BJ (cell line): Measurements from ENCODE around the gene DGKH. TPM values are rescaled to one million over a fixed set of nuclear protein-coding genes. Genes with fewer than 3 reads are reported as not detected.

ENCODE experiments used
- CTCF ChIA-PET: fragments of 350-600 bp; formaldehyde crosslinking; extraction: SDS; loops from one replicate; lab custom pipeline; 2021; ENCODE audit warnings: antibody characterized with exemption, inconsistent platforms; lab: Yijun Ruan, JAX
- POLR2A ChIA-PET: fragments of 300-600 bp; sonication (Branson Sonifier 250); formaldehyde crosslinking; extraction: SDS; loops from one replicate; lab custom pipeline; 2021; ENCODE audit warnings: antibody characterized with exemption; lab: Charles Lee
- DNase-seq: peaks from one replicate; pipeline ENCODE4 v3.0.0-alpha.2; 2011; ENCODE audit warnings: low read depth
- H3K27me3 ChIP-seq: 2 replicates; pipeline ENCODE4 v1.6.0; 2011; ENCODE audit warnings: low read length; ENCODE audit not compliant: control insufficient read depth, insufficient read depth
- H3K36me3 ChIP-seq: 2 replicates; pipeline ENCODE4 v1.5.1; 2011; ENCODE audit warnings: low read length; ENCODE audit not compliant: control insufficient read depth, insufficient read depth
- H3K4me3 ChIP-seq: 2 replicates; pipeline ENCODE4 v1.5.1; 2011; ENCODE audit warnings: low read depth, mild to moderate bottlenecking, control low read depth, low read length
- polyA plus RNA-seq: library from polyadenylated mRNA; depleted of rRNA; stranded (reverse); fragments of >200 nt; gene quantifications from 2 replicates; pipeline ENCODE4 v1.2.3, GENCODE V29; 2011
- TF ChIP-seq, protein P1 (sequence below): IDR thresholded peaks from 2 replicates; pipeline ENCODE4 v1.5.1; 2011; ENCODE audit warnings: low read depth, mild to moderate bottlenecking, control low read depth, inconsistent platforms, low read length, moderate library complexity; ENCODE audit not compliant: insufficient read depth

Gene DGKH
- polyA plus RNA-seq, 1 experiment: 4.2 TPM

DNA sequence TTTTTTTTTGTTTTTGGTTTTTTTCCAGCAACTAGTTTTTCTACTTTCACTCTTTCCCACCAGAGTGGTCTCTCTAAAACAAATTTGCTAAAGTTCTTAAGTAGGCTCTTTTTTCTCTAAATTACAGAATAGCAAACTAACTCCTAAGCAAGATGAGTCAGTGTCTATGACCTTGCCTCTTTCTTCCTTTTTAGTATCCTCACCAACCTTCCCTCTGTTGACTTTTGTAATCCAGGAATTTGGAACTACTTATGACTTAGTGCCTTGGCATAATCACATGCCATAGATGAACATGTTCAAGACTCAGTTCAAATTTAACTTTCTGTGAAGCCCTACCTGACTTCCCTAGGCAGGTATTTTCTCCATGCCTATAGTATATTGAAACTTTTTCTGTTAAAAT, 191.2 kb downstream of the DGKH start:
- H3K27me3 ChIP-seq: no peaks in the 10 kb centered on the region
- POLR2A ChIA-PET: no interaction called here
- CTCF ChIA-PET: no interaction called here
- no peak overlapping the region for H3K4me3 ChIP-seq
- no peaks in the 10 kb centered on the region for H3K36me3 ChIP-seq
- no peak for DNase-seq
- TF ChIP-seq, protein P1, sequence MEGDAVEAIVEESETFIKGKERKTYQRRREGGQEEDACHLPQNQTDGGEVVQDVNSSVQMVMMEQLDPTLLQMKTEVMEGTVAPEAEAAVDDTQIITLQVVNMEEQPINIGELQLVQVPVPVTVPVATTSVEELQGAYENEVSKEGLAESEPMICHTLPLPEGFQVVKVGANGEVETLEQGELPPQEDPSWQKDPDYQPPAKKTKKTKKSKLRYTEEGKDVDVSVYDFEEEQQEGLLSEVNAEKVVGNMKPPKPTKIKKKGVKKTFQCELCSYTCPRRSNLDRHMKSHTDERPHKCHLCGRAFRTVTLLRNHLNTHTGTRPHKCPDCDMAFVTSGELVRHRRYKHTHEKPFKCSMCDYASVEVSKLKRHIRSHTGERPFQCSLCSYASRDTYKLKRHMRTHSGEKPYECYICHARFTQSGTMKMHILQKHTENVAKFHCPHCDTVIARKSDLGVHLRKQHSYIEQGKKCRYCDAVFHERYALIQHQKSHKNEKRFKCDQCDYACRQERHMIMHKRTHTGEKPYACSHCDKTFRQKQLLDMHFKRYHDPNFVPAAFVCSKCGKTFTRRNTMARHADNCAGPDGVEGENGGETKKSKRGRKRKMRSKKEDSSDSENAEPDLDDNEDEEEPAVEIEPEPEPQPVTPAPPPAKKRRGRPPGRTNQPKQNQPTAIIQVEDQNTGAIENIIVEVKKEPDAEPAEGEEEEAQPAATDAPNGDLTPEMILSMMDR: no peak

DNA sequence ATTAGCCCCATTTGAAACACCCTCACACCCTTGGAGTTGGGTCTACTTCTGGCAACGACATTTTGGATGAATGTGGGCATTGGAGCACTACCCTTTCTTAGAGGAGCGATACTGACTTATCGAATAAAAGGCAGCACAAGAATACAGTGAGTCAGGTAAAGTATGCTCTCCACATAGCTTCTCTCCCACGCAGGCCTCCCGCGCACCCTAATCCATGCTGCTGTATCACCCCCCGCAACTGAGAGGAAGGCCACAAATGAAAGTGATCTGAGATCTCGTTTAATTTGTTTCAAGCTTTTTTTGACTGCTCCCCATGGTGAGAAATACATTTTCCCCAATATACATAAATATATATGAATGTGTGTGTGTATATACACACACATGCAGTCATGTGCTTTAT, 198.1 kb downstream of the DGKH start:
- ChIA-PET POLR2A (no interaction called here), CTCF (no interaction called here)
- no peak for DNase-seq
- Histone ChIP-seq H3K27me3 (no peaks in the 10 kb centered on the region), H3K4me3 (no peak overlapping the region), H3K36me3 (no peaks in the 10 kb centered on the region)
- TF ChIP-seq, protein P1: no peak

DNA sequence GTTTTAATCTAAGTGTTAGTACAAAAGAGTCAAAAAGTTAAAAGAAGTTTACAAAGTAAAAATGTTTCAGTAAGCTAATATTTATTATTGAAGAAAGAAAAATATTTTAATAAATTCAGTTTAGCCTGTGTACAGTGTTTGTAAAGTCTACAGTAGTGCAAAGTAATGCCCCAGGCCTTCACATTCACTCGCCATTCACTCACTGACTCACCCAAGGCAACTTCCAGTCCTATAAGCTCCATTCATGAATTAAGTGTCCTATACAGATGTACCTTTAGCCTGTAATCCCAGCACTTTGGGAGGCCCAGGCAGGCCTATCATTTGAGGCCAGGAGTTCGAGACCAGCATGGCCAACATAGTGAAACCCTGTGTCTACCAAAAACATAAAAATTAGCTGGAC, 199.4 kb downstream of the DGKH start:
- POLR2A ChIA-PET: no interaction called here
- Histone ChIP-seq H3K4me3 (no peak overlapping the region), H3K27me3 (no peaks in the 10 kb centered on the region), H3K36me3 (no peaks in the 10 kb centered on the region)
- no peak for DNase-seq
- CTCF ChIA-PET: no interaction called here
- TF ChIP-seq, protein P1: no peak

DNA sequence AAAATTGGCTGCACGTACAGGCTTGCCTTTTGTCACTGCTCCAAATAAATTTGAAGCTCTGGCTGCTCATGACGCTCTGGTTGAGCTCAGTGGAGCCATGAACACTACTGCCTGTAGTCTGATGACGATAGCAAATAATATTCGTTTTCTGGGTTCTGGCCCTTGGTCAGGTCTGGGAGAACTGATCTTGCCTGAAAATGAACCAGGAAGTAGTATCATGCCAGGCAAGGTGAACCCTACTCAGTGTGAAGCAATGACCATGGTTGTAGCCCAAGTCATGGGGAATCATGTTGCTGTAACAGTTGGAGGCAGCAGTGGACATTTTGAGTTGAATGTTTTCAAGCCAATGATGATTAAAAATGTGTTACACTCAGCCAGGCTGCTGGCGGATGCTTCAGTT, 207.4 kb downstream of the DGKH start:
- Histone ChIP-seq H3K4me3 (no peak overlapping the region), H3K36me3 (no peaks in the 10 kb centered on the region), H3K27me3 (no peaks in the 10 kb centered on the region)
- TF ChIP-seq, protein P1: no peak
- ChIA-PET POLR2A (no interaction called here), CTCF (no interaction called here)
- DNase-seq: no peak

DNA sequence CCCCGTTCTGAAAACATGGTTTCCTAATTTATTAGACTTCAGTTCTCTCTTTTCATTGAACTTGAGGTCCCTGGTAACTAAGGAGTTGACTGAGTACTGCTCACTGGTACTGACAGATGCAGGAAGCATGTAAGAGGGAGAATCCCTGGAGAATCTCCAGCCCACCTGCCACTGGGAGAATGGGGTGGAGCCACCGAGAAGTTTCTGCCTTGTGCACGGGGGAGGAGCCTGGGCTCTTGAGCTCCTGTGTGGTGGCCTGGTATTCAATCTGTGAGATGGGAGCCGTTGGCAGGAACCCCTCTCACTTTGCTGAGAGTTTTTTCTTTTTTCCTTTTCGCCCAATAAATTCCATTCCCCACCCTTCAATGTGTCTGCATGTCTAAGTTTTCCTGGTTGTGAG, 210.3 kb downstream of the DGKH start:
- CTCF ChIA-PET: no interaction called here
- TF ChIP-seq, protein P1: no peak
- POLR2A ChIA-PET: no interaction called here
- Histone ChIP-seq H3K36me3 (no peaks in the 10 kb centered on the region), H3K4me3 (no peak overlapping the region), H3K27me3 (peaks cover 2% of the 10 kb centered on the region; the same call in 1 of the 2 replicates)
- DNase-seq: no peak
